Lower leg skin (tissue), 3 donors: ENCODE results near the gene TEX13B.

Experiments
- CTCF ChIP-seq, 3 donors: fragments of 450-650 bp; IDR thresholded peaks; one replicate each; pipeline ENCODE4 v1.5.1; 2016; ENCODE audit warnings: antibody characterized with exemption in 3 of 3, mild to moderate bottlenecking in 3 of 3, moderate library complexity in 2 of 3
- POLR2A ChIP-seq, 2 donors: fragments of 450-650 bp; IDR thresholded peaks; one replicate each; pipeline ENCODE4 v1.6.1; 2016 to 2017; ENCODE audit warnings: antibody characterized with exemption in 2 of 2, mild to moderate bottlenecking in 1 of 2, moderate library complexity in 1 of 2

GRCh38 chrX:107934262-107934661 lies 47.9 kb downstream of the TEX13B start:
- TF ChIP-seq CTCF (IDR thresholded peaks at IDR 0.05) (no peak), POLR2A (IDR thresholded peaks at IDR 0.05) (no peak)
